ENCODE data around the gene ARHGAP21. TPM values are rescaled to one million over a fixed set of nuclear protein-coding genes. Genes with fewer than 3 reads are reported as not detected.

ARHGAP21 gene
- total RNA-seq, 1 experiment from 2014 or later = 59.4 TPM

DNA sequence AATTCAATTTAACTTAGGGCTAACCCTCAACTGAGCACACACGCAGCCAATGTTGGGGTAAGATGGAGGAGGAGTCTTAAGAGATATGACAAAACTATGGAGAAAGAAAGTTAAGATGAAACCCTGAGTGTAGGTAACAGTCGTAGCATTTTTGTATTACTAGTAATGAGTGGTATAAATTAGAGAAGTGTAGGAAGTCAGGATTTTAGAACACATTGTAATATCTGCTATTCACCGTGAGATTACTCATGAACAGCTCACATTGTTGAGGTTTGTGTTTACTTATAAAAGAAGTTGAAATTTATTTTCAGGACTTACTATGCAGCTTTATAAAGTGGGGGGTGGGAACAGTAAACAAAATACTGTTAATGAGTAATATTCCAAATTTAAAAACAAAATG is 107.2 kb downstream of the ARHGAP21 start:
- H3K9me3 Mint-ChIP-seq = no peaks in the 10 kb centered on the region
- TF ChIP-seq, protein P1, sequence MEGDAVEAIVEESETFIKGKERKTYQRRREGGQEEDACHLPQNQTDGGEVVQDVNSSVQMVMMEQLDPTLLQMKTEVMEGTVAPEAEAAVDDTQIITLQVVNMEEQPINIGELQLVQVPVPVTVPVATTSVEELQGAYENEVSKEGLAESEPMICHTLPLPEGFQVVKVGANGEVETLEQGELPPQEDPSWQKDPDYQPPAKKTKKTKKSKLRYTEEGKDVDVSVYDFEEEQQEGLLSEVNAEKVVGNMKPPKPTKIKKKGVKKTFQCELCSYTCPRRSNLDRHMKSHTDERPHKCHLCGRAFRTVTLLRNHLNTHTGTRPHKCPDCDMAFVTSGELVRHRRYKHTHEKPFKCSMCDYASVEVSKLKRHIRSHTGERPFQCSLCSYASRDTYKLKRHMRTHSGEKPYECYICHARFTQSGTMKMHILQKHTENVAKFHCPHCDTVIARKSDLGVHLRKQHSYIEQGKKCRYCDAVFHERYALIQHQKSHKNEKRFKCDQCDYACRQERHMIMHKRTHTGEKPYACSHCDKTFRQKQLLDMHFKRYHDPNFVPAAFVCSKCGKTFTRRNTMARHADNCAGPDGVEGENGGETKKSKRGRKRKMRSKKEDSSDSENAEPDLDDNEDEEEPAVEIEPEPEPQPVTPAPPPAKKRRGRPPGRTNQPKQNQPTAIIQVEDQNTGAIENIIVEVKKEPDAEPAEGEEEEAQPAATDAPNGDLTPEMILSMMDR (conservative IDR thresholded peaks at IDR 0.05) = no peak
- no peaks in the 10 kb centered on the region for H3K27me3 Mint-ChIP-seq (ENCODE audit: low read depth)
- H3K14ac ChIP-seq (ENCODE audit: insufficient read depth, low read length) = no peak overlapping the region
- no peak overlapping the region for H3K9ac ChIP-seq (ENCODE audit: extremely low read depth, insufficient read length, low read length)
- H3K27ac ChIP-seq (ENCODE audit: insufficient read length, low read depth, low read length) = no peak overlapping the region
- no peaks in the 10 kb centered on the region for H3K79me2 ChIP-seq (ENCODE audit: insufficient read depth, low read length)
- no peak overlapping the region for H3K56ac ChIP-seq (ENCODE audit: insufficient read length, low read depth, low read length)
- H4K8ac ChIP-seq (replicated peaks; ENCODE audit: insufficient read length, low read depth, low read length) = no peak overlapping the region
- H3K36me3 Mint-ChIP-seq (ENCODE audit: insufficient read depth in 1 of 3, low read depth in 3 of 3) = peaks cover 0 to 16% (median 9%) of the 10 kb centered on the region in 3 experiments; a peak in 5 of 7 replicates
- no peak for DNase-seq
- no peaks in the 10 kb centered on the region for H4K20me1 ChIP-seq (ENCODE audit: control insufficient read depth, insufficient read depth, insufficient read length)
- no peak overlapping the region for H3K23ac ChIP-seq (ENCODE audit: insufficient read length, low read depth, low read length)
- H2BK12ac ChIP-seq (ENCODE audit: insufficient read length, low read depth, low read length) = no peak overlapping the region
- H3K79me1 ChIP-seq (ENCODE audit: insufficient read depth, low read depth, low read length, poor library complexity, severe bottlenecking) = no peaks in the 10 kb centered on the region
- no peak overlapping the region for H3T11ph ChIP-seq (ENCODE audit: low read length)
- no peak overlapping the region for H2AK5ac ChIP-seq (ENCODE audit: insufficient read length, low read length)
- no peaks in the 10 kb centered on the region for H3K9me3 ChIP-seq (ENCODE audit: control insufficient read depth, low read depth, low read length)
- H2BK20ac ChIP-seq (ENCODE audit: low read depth, low read length, poor library complexity, severe bottlenecking) = no peak overlapping the region
- no peak overlapping the region for H3K4ac ChIP-seq (ENCODE audit: low read depth, low read length)
- no peak overlapping the region for H2BK5ac ChIP-seq (ENCODE audit: insufficient read length, low read length)
- no peak overlapping the region for H4K91ac ChIP-seq (ENCODE audit: insufficient read length, low read depth, low read length)
- no peak overlapping the region for H2BK120ac ChIP-seq (ENCODE audit: low read depth, low read length, poor library complexity, severe bottlenecking)
- H4K5ac ChIP-seq (ENCODE audit: insufficient read length, low read depth, low read length) = no peak overlapping the region
- H3K4me1 Mint-ChIP-seq = no peaks in the 10 kb centered on the region
- no peak overlapping the region for H3K18ac ChIP-seq (ENCODE audit: insufficient read length, low read depth, low read length)
- H3K4me2 ChIP-seq (ENCODE audit: insufficient read depth, insufficient read length, low read length) = no peak overlapping the region
- H3K4me3 Mint-ChIP-seq = no peak overlapping the region
- no peaks in the 10 kb centered on the region for H3K4me1 ChIP-seq (ENCODE audit: insufficient read depth, low read length)
- no peak overlapping the region for H2AFZ ChIP-seq (ENCODE audit: low read length)
- H2BK15ac ChIP-seq (ENCODE audit: low read depth, low read length) = no peak overlapping the region
- no peaks in the 10 kb centered on the region for H3K23me2 ChIP-seq (ENCODE audit: insufficient read length, low read depth, low read length, poor library complexity, severe bottlenecking)
- no peak overlapping the region for H3K27ac Mint-ChIP-seq
- no peaks in the 10 kb centered on the region for H3K27me3 ChIP-seq (ENCODE audit: insufficient read depth, low read length)
- 100% methylated on average over 1 of the region's 3 CpGs for WGBS (ENCODE audit: extremely low coverage, insufficient read length, low lambda C conversion rate)

Data from H9 (cell line).